CD4-positive, CD25-positive, alpha-beta regulatory T cell (primary cell): ENCODE measurements around the gene WNT7B. TPM values are rescaled to one million over a fixed set of nuclear protein-coding genes. Genes with fewer than 3 reads are reported as not detected.
"Not testable (repeated sequence)": the region's sequence is repeated elsewhere in the genome, so short reads cannot be mapped to it uniquely, and the experiment has no call there.

Experiments
- ATAC-seq, 2 donors: fragments of 150-1000 bp; cut with Tn5 transposase; one replicate each; pipeline ENCODE4 v1.10.0; 2021; ENCODE audit warnings: low read depth in 2 of 2, moderate number of reproducible peaks in 2 of 2, moderate library complexity in 1 of 2
- DNase-seq, 3 donors: peaks; one replicate each; pipeline versions ENCODE4 v3.0.0 to v3.0.0-alpha.2; 2012 to 2022; ENCODE audit warnings: mixed read lengths in 1 of 3
- H3K27ac ChIP-seq: one replicate; pipeline ENCODE4 v1.7.0; 2013; ENCODE audit warnings: mild to moderate bottlenecking, low read length; ENCODE audit not compliant: insufficient read depth, poor library complexity, severe bottlenecking
- H3K27me3 ChIP-seq: one replicate; pipeline ENCODE4 v1.7.0; 2013; ENCODE audit warnings: low read length; ENCODE audit not compliant: control insufficient read depth, insufficient read depth
- H3K36me3 ChIP-seq: one replicate; pipeline ENCODE4 v1.7.0; 2013; ENCODE audit warnings: mild to moderate bottlenecking, low read length, moderate library complexity; ENCODE audit not compliant: control insufficient read depth, insufficient read depth
- H3K4me1 ChIP-seq: 2 replicates; pipeline ENCODE4 v1.7.0; 2013; ENCODE audit warnings: mild to moderate bottlenecking, low read length; ENCODE audit not compliant: insufficient read depth, control insufficient read depth, poor library complexity, severe bottlenecking
- H3K4me3 ChIP-seq: one replicate; pipeline ENCODE4 v1.7.0; 2013; ENCODE audit warnings: low read depth, mild to moderate bottlenecking, low read length, moderate library complexity
- H3K9me3 ChIP-seq, 2 experiments: 1 replicate in 1 of 2; 2 replicates in 1 of 2; pipeline ENCODE4 v1.7.0; 2013; ENCODE audit warnings: low read length in 2 of 2, mild to moderate bottlenecking in 1 of 2, moderate library complexity in 1 of 2; ENCODE audit not compliant: control insufficient read depth in 2 of 2
- H3K27ac Mint-ChIP-seq, 3 donors: one replicate each; pipeline ENCODE4 v1.8.0; 2020 to 2022; ENCODE audit warnings: mild to moderate bottlenecking in 3 of 3, mixed read lengths in 3 of 3, moderate library complexity in 2 of 3
- H3K27me3 Mint-ChIP-seq: one replicate; pipeline ENCODE4 v1.8.0; 2022; ENCODE audit warnings: mild to moderate bottlenecking, mixed read lengths
- H3K36me3 Mint-ChIP-seq: one replicate; pipeline ENCODE4 v1.8.0; 2020; ENCODE audit warnings: mixed read lengths
- H3K4me1 Mint-ChIP-seq, 4 donors: one replicate each; pipeline ENCODE4 v1.8.0; 2020 to 2022; ENCODE audit warnings: mixed read lengths in 4 of 4, mild to moderate bottlenecking in 1 of 4
- H3K4me3 Mint-ChIP-seq, 4 donors: one replicate each; pipeline ENCODE4 v1.8.0; 2020 to 2022; ENCODE audit warnings: mild to moderate bottlenecking in 4 of 4, mixed read lengths in 4 of 4, moderate library complexity in 3 of 4
- H3K9me3 Mint-ChIP-seq, 7 donors: one replicate each; pipeline ENCODE4 v1.8.0; 2020 to 2022; ENCODE audit warnings: mixed read lengths in 7 of 7, mild to moderate bottlenecking in 3 of 7, moderate library complexity in 2 of 7
- polyA plus RNA-seq, 4 donors: library from polyadenylated mRNA; unstranded; fragments of 300-500 nt; fragmentation: Illumina TruSeq; gene quantifications; one replicate each; pipeline ENCODE4 v1.2.3, GENCODE V29; 2021
- total RNA-seq: library from RNA; stranded (reverse); gene quantifications from one replicate; pipeline ENCODE4 v1.2.3, GENCODE V29; 2022

WNT7B gene
- total and polyA plus RNA-seq, 5 donors from 2014 or later = not detected

DNA sequence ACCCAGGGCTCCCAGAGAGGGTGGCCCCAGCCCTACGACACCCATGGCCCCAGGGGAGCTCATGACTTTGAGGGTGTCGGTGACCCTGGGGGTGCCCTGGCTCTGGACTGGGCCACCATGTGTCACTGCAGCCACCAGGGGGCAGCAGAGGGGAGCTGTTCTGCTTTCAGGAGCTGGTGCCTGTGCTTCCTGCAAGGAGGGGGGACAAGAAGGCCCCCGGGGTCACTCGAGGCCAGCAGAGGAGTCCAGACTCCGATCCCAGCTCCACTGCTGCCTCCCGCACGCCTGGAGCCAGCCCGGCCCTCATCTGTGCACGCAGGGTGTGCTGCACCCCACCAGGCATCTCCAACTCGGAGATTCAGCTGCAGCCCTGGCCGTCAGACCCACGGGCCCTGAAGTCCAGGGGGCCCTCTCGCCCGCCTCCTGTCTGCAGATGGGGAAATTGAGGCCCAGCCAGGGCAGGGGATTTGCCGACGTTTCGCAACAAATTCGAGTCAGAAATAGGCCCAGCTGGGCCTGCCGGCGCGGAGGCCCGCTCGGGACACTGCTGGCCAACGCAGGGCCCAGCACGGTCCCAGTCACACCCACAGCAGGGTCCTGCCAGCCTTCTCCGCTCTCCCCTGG lies 29.5 kb upstream of the WNT7B start:
- Histone ChIP-seq H3K27me3 (no peaks in the 10 kb centered on the region), H3K4me3 (no peak overlapping the region), H3K27ac (no peak overlapping the region), H3K36me3 (no peaks in the 10 kb centered on the region), H3K4me1 (peaks cover 5% of the 10 kb centered on the region), H3K9me3 (peaks cover 0 to 9% of the 10 kb centered on the region in 2 experiments)
- peaks cover 6% of the 10 kb centered on the region for H3K27me3 Mint-ChIP-seq
- H3K4me3 Mint-ChIP-seq = no peak overlapping the region
- peaks cover 0 to 5% (median 2%) of the 10 kb centered on the region in 4 donors for H3K4me1 Mint-ChIP-seq
- peaks cover 0 to 1% (median 0%) of the 10 kb centered on the region in 7 donors for H3K9me3 Mint-ChIP-seq
- ATAC-seq (peak; percentile 76 to 84), DNase-seq (peak; percentile 74 to 78 (median 77))
- no peaks in the 10 kb centered on the region for H3K36me3 Mint-ChIP-seq
- H3K27ac Mint-ChIP-seq = peak overlapping the region in 1 of 3 donors; percentile 69

GRCh38 chr22:46005116-46005705 lies 28.2 kb upstream of the WNT7B start:
- not testable (repeated sequence) for H3K4me3 ChIP-seq, ATAC-seq, H3K4me3 Mint-ChIP-seq, H3K4me1 ChIP-seq, H3K27me3 ChIP-seq, H3K36me3 Mint-ChIP-seq, H3K9me3 ChIP-seq, H3K27ac ChIP-seq, H3K27ac Mint-ChIP-seq, H3K27me3 Mint-ChIP-seq, H3K4me1 Mint-ChIP-seq, H3K36me3 ChIP-seq, H3K9me3 Mint-ChIP-seq, DNase-seq

DNA sequence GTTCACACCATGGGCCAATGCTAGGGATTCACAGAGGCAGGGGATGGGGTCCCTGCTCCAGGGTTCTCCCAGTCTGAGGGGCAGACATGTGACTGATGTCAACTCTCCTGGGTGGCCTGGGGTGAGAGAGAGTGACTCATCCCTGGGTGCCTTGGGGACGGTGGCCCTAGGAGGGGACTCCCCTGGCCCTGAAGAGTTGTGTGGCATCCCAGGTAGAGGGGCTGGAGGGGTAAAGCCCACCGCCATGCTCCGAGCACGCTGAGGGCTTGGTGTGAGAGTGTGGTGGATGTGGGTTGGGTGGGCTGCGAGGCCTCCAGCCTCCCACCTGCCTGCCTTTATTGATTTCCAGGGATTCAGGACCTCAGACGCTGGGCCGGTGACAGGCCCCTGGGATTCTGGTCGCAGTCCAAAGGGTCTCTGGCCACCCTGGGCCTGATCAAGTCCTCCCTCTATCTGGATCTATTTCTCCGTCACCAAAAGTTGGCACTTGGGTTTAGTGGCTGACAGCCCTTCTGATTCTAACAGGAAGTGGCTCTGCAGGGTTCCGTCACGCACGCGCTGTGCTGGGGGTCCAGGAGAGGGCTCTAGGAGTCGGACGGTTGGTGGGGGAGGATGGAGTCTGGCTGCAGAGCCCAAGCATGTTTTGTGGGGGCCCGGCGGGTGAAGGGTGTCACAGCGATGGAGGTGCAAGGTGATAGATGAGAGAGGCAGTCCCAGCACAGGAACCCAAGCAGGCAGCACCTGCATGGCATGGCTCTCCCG lies 27.3 kb upstream of the WNT7B start:
- peaks cover 0 to 5% (median 2%) of the 10 kb centered on the region in 4 donors for H3K4me1 Mint-ChIP-seq
- H3K27me3 ChIP-seq = no peaks in the 10 kb centered on the region
- no peak overlapping the region for H3K27ac ChIP-seq
- no peaks in the 10 kb centered on the region for H3K36me3 ChIP-seq
- peaks cover 0 to under 1% (median 0%) of the 10 kb centered on the region in 7 donors for H3K9me3 Mint-ChIP-seq
- no peaks in the 10 kb centered on the region for H3K9me3 ChIP-seq
- H3K27ac Mint-ChIP-seq = no peak overlapping the region
- H3K4me3 Mint-ChIP-seq = no peak overlapping the region
- no peak for ATAC-seq
- H3K27me3 Mint-ChIP-seq = peaks cover 6% of the 10 kb centered on the region
- H3K36me3 Mint-ChIP-seq = no peaks in the 10 kb centered on the region
- H3K4me3 ChIP-seq = no peak overlapping the region
- peaks cover 5% of the 10 kb centered on the region for H3K4me1 ChIP-seq
- no peak for DNase-seq

GRCh38 chr22:46003271-46004091 lies 26.5 kb upstream of the WNT7B start:
- peaks cover 5% of the 10 kb centered on the region for H3K4me1 ChIP-seq
- ATAC-seq (no peak), DNase-seq (no peak)
- H3K27me3 Mint-ChIP-seq = peaks cover 6% of the 10 kb centered on the region
- no peak overlapping the region for H3K4me3 Mint-ChIP-seq
- H3K27ac ChIP-seq = no peak overlapping the region
- H3K4me1 Mint-ChIP-seq = peaks cover 0 to 5% (median 2%) of the 10 kb centered on the region in 4 donors
- H3K27ac Mint-ChIP-seq = no peak overlapping the region
- no peak overlapping the region for H3K4me3 ChIP-seq
- H3K36me3 ChIP-seq = no peaks in the 10 kb centered on the region
- no peaks in the 10 kb centered on the region for H3K9me3 Mint-ChIP-seq
- H3K36me3 Mint-ChIP-seq = no peaks in the 10 kb centered on the region
- H3K9me3 ChIP-seq = no peaks in the 10 kb centered on the region
- no peaks in the 10 kb centered on the region for H3K27me3 ChIP-seq

DNA sequence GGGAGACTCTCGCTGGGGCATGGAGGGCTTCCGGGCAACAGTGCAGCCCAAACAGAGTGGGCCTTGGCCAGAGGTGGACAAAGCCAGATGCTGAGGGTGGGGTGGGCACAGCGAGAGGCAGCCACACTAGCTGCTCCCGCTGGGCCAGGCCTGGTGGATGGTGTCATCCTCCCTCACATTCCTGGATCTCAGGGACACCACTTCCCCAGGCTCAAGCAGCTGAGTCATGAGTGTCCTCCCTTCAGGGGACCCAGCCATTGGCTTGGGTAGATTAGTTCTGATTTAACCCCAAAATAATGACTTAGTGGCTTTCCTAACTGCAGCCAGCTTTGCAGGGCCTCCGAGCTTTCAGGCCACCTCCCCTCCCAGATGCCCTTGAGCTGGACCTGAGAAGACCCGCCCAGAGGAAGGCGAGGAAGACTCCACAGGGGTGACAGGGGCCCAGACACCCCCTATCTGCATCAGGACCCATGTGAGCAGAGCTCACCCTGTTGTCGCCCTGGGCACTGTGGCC lies 25.9 kb upstream of the WNT7B start:
- no peaks in the 10 kb centered on the region for H3K9me3 Mint-ChIP-seq
- ATAC-seq = no peak
- Histone ChIP-seq H3K4me3 (no peak overlapping the region), H3K4me1 (peaks cover 5% of the 10 kb centered on the region), H3K36me3 (no peaks in the 10 kb centered on the region), H3K27ac (no peak overlapping the region), H3K9me3 (no peaks in the 10 kb centered on the region), H3K27me3 (no peaks in the 10 kb centered on the region)
- no peak overlapping the region for H3K27ac Mint-ChIP-seq
- no peak for DNase-seq
- H3K36me3 Mint-ChIP-seq = no peaks in the 10 kb centered on the region
- H3K4me1 Mint-ChIP-seq = peaks cover 0 to 5% (median 2%) of the 10 kb centered on the region in 4 donors
- peaks cover 6% of the 10 kb centered on the region for H3K27me3 Mint-ChIP-seq
- H3K4me3 Mint-ChIP-seq = no peak overlapping the region

GRCh38 chr22:46001426-46002106 lies 24.6 kb upstream of the WNT7B start:
- DNase-seq (no peak), ATAC-seq (no peak)
- Mint-ChIP-seq H3K4me3 (no peak overlapping the region), H3K9me3 (no peaks in the 10 kb centered on the region), H3K36me3 (no peaks in the 10 kb centered on the region), H3K4me1 (peaks cover 0 to 5% (median 2%) of the 10 kb centered on the region in 4 donors), H3K27me3 (peaks cover 6% of the 10 kb centered on the region), H3K27ac (no peak overlapping the region)
- H3K27ac ChIP-seq = no peak overlapping the region
- no peaks in the 10 kb centered on the region for H3K9me3 ChIP-seq
- peaks cover 5% of the 10 kb centered on the region for H3K4me1 ChIP-seq
- H3K36me3 ChIP-seq = no peaks in the 10 kb centered on the region
- no peak overlapping the region for H3K4me3 ChIP-seq
- no peaks in the 10 kb centered on the region for H3K27me3 ChIP-seq

DNA sequence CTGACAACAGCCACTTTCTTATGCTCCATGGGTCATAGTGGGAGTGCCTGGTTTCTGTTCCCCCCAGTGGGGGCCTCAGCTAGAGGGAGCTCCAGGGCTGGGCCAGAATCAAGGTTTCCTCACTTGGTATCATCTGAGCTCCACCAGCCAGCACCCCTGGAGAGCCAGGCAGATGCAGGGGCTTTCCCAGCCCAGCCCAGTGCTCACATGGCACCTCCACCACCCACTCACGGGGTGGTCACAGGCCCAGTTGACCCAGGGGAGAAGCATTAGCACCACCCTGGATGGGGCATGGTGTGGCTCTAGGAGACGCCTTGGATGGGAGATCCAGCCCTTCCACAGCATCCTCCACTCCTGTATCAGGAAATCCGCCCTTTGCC lies 24.1 kb upstream of the WNT7B start:
- Histone ChIP-seq H3K27me3 (no peaks in the 10 kb centered on the region), H3K9me3 (no peaks in the 10 kb centered on the region), H3K27ac (no peak overlapping the region), H3K4me1 (peaks cover under 1% of the 10 kb centered on the region), H3K4me3 (no peak overlapping the region), H3K36me3 (no peaks in the 10 kb centered on the region)
- no peak overlapping the region for H3K4me3 Mint-ChIP-seq
- H3K27ac Mint-ChIP-seq = no peak overlapping the region
- no peak for DNase-seq
- no peaks in the 10 kb centered on the region for H3K36me3 Mint-ChIP-seq
- peaks cover 0 to 2% (median under 1%) of the 10 kb centered on the region in 4 donors for H3K4me1 Mint-ChIP-seq
- no peaks in the 10 kb centered on the region for H3K9me3 Mint-ChIP-seq
- no peak for ATAC-seq
- peaks cover 1% of the 10 kb centered on the region for H3K27me3 Mint-ChIP-seq
